ENCODE data around the gene CA12.

Gene CA12

GRCh38 chr15:63401714-63402497 is 20.3 kb upstream of the CA12 start:
- DNase-seq (ENCODE audit: low spot score), result no peak

- no peak for DNase-seq (ENCODE audit: low spot score)
Observed at GRCh38 chr15:63401078-63401477, 19.4 kb upstream of the CA12 start.

GRCh38 chr15:63398456-63398855 is 16.8 kb upstream of the CA12 start:
- no peak for DNase-seq (ENCODE audit: low spot score)

GRCh38 chr15:63396152-63396928 is 14.7 kb upstream of the CA12 start:
- DNase-seq (ENCODE audit: low spot score), result no peak

- no peak for DNase-seq (ENCODE audit: low spot score)
Observed at GRCh38 chr15:63395730-63396151, 14.1 kb upstream of the CA12 start.

GRCh38 chr15:63392361-63393009 is 10.8 kb upstream of the CA12 start:
- no peak for DNase-seq (ENCODE audit: low spot score)

GRCh38 chr15:63391669-63392360 is 10.2 kb upstream of the CA12 start:
- DNase-seq (ENCODE audit: low spot score), result no peak

GRCh38 chr15:63390689-63391088 is 9.0 kb upstream of the CA12 start:
- no peak for DNase-seq (ENCODE audit: low spot score)

- peak; percentile 84 for DNase-seq (ENCODE audit: low spot score)
Observed at GRCh38 chr15:63389902-63390670, 8.4 kb upstream of the CA12 start.

GRCh38 chr15:63388511-63388910 is 6.9 kb upstream of the CA12 start:
- no peak for DNase-seq (ENCODE audit: low spot score)

- no peak for DNase-seq (ENCODE audit: low spot score)
Observed at GRCh38 chr15:63387748-63388493, 6.3 kb upstream of the CA12 start.

- DNase-seq (ENCODE audit: low spot score), result no peak
Observed at GRCh38 chr15:63385911-63386531, 4.4 kb upstream of the CA12 start.

GRCh38 chr15:63384906-63385305 is 3.3 kb upstream of the CA12 start:
- DNase-seq (ENCODE audit: low spot score), result no peak

GRCh38 chr15:63382966-63383710 is 1.5 kb upstream of the CA12 start:
- no peak for DNase-seq (ENCODE audit: low spot score)

- no peak for DNase-seq (ENCODE audit: low spot score)
Observed at GRCh38 chr15:63380808-63381282, 801 bp downstream of the CA12 start.

GRCh38 chr15:63380151-63380807 is 1.4 kb downstream of the CA12 start:
- no peak for DNase-seq (ENCODE audit: low spot score)

- no peak for DNase-seq (ENCODE audit: low spot score)
Observed at GRCh38 chr15:63379492-63380150, 2.0 kb downstream of the CA12 start.

- DNase-seq (ENCODE audit: low spot score), result no peak
Observed at GRCh38 chr15:63378946-63379345, 2.7 kb downstream of the CA12 start.

Measured in LoVo (cell line).